ENCODE data around the gene CYP4F2.
"Not testable (repeated sequence)": the region's sequence is repeated elsewhere in the genome, so short reads cannot be mapped to it uniquely, and the experiment has no call there.

The CYP4F2 gene

DNA sequence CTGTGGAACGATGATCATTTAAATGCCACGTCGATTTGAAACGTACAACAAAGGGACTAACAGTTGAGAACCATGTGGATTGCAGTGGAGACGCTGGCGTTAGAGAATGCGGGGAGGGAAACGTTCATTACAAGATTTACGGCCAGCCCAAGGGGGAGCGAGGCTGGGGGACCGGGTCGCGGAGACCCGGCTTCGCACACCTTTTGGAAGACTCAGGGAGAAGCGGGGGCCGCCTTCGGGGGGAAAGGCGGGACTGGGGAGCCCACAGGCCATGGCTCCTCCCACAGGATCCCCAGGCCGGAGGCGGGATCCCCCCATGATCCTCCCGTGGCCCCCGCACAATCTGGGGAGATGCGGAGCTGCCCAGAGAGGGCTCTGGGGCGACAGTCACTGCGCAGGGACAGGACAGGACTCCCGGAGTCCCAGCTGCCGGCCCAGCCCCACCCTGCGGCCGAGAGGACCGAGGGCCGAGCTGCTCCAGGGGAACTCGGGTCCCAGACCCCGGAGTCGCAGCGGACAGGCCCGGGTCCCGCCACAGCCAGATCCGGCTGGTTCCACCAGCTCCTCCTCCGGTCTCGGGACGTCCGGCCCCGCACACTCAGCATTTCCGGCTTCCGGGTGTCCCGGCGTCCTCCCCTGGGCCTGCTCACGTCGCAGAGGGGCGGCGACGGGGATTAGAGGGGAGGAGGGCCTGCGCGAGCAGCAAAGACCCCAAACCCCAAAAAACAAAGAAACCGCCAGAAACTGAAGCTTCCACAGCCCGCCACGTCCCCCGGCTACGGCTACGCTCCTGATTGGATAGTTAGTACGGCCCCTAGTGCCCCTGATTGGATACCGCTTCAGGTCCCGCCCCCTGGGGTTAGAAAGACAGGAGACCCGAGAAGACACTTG, 61.3 kb downstream of the CYP4F2 start:
- peak overlapping the region; percentile 81 for H3K4me3 ChIP-seq (ENCODE audit: low read depth, low read length)
- ChIA-PET CTCF (no interaction called here), POLR2A (interaction anchor here (0.9 kb wide), 1 partner anchor 21 kb away, joined by 4 read pairs; no protein-coding TSS in a partner anchor)

GRCh38 chr19:15835565-15836329, 62.1 kb downstream of the CYP4F2 start:
- peak overlapping the region; percentile 81 for H3K4me3 ChIP-seq (ENCODE audit: low read depth, low read length)
- DNase-seq (ENCODE audit: low read depth, low spot score); POLR2A ChIA-PET; CTCF ChIA-PET: not testable (repeated sequence)

More for the DNA sequence above, 61.3 kb downstream of the CYP4F2 start:
- peak; percentile 61 for DNase-seq (ENCODE audit: low read depth, low spot score)
- no peak for TF ChIP-seq CTCF (IDR thresholded peaks at IDR 0.05; ENCODE audit: insufficient read depth, low read length, missing control alignments)

GRCh38 chr19:15834232-15834631, 63.6 kb downstream of the CYP4F2 start:
- POLR2A ChIA-PET; DNase-seq (ENCODE audit: low read depth, low spot score); H3K4me3 ChIP-seq (ENCODE audit: low read depth, low read length); CTCF ChIA-PET: not testable (repeated sequence)

DNA sequence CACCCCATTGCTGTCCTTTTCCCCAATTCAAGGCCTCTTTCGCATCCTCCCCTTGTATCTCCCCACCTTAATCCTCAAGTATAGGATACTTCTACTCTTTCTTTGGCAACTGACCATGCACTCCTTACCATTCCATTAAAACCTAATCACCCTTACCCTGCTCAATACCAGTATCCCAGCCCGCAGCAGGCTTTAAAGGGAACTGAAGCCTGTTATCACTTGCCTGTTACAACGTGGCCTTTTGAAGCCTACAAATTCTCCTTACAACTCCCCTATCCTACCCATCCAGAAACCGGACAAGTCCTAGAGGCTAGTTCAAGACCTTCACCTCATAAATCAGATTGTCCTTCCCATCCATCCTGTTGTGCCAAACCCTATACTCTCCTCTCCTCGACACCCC, 66.2 kb downstream of the CYP4F2 start:
- CTCF ChIA-PET = no interaction called here
- TF ChIP-seq CTCF (IDR thresholded peaks at IDR 0.05; ENCODE audit: insufficient read depth, low read length, missing control alignments) = no peak
- POLR2A ChIA-PET = no interaction called here
- H3K4me3 ChIP-seq (ENCODE audit: low read depth, low read length) = no peak overlapping the region
- DNase-seq (ENCODE audit: low read depth, low spot score) = no peak

GRCh38 chr19:15829786-15830185, 68.1 kb downstream of the CYP4F2 start:
- no peak for DNase-seq (ENCODE audit: low read depth, low spot score)
- ChIA-PET CTCF (no interaction called here), POLR2A (no interaction called here)
- no peak for TF ChIP-seq CTCF (IDR thresholded peaks at IDR 0.05; ENCODE audit: insufficient read depth, low read length, missing control alignments)
- no peak overlapping the region for H3K4me3 ChIP-seq (ENCODE audit: low read depth, low read length)

- no peak for TF ChIP-seq CTCF (IDR thresholded peaks at IDR 0.05; ENCODE audit: insufficient read depth, low read length, missing control alignments)
- CTCF ChIA-PET = no interaction called here
- no peak for DNase-seq (ENCODE audit: low read depth, low spot score)
- H3K4me3 ChIP-seq (ENCODE audit: low read depth, low read length) = no peak overlapping the region
- POLR2A ChIA-PET = no interaction called here
Observed at GRCh38 chr19:15829306-15829698, 68.6 kb downstream of the CYP4F2 start.

- DNase-seq (ENCODE audit: low read depth, low spot score); CTCF ChIA-PET; POLR2A ChIA-PET; H3K4me3 ChIP-seq (ENCODE audit: low read depth, low read length): not testable (repeated sequence)
Observed at GRCh38 chr19:15828611-15829305, 69.1 kb downstream of the CYP4F2 start.

All from AG04449 (cell line).